AG08395 (cell line): ENCODE measurements around the gene IFNA10.
A peak's percentile ranks its signal among the peaks of the same experiment; 100 is the strongest.
"Not testable (repeated sequence)": the region's sequence is repeated elsewhere in the genome, so short reads cannot be mapped to it uniquely, and the experiment has no call there.

Experiments used
- DNase-seq: peaks from one replicate; pipeline ENCODE4 v3.0.0; 2012; ENCODE audit warnings: mixed read lengths, low spot score

IFNA10 gene

GRCh38 chr9:21194867-21195776, 11.8 kb downstream of the IFNA10 start:
- DNase-seq = peak; percentile 3

- not testable (repeated sequence) for DNase-seq
Measured at GRCh38 chr9:21187487-21187886, 19.5 kb downstream of the IFNA10 start, which contains the start of gene IFNA4. Gene IFNA4 (minus strand): TSS chr9:21187587. CDS start chr9:21187531, 56 bp downstream.

- DNase-seq = not testable (repeated sequence)
Measured at GRCh38 chr9:21182810-21183736, 23.9 kb downstream of the IFNA10 start.

- DNase-seq = peak; percentile 4
Measured at GRCh38 chr9:21174671-21175070, 32.3 kb downstream of the IFNA10 start.

- DNase-seq = no peak
Measured at GRCh38 chr9:21172156-21172555, 34.8 kb downstream of the IFNA10 start.

GRCh38 chr9:21171351-21171750, 35.6 kb downstream of the IFNA10 start:
- no peak for DNase-seq

DNA sequence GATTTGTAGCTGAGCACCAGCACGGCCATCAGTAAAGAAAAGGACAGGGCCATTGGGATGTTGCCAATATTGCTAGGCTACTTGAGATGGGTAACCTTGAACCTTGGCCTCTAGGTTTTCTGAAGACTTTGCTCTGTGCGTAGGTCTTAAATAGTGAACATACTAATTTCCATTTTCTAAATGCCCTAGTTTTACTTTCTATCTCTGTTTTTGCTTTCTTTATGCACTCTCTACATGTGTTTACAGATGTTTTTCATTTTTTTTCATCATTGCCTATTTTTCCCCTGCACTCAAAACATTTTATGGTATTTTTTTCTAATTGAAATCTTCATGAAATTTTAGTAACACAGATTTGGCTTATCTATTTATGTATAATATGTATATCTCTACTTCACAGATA, 40.4 kb downstream of the IFNA10 start, which contains the start of gene IFNA21:
TSS of gene IFNA21 (minus strand) at position 101 of the 400 bp plus-strand sequence. CDS start at position 53, 48 bp downstream.
- not testable (repeated sequence) for DNase-seq

GRCh38 chr9:21165516-21165915, 41.4 kb downstream of the IFNA10 start:
- DNase-seq = no peak

- DNase-seq = no peak
Measured at GRCh38 chr9:21160178-21160577, 46.8 kb downstream of the IFNA10 start.
